AG04449 (cell line): Measurements from ENCODE around the gene GATA5.

Experiments used
- CTCF ChIA-PET: fragments of 350-600 bp; formaldehyde crosslinking; extraction: SDS; loops from one replicate; lab custom pipeline; 2021; ENCODE audit warnings: antibody characterized with exemption; lab: Yijun Ruan, JAX
- POLR2A ChIA-PET: fragments of 400-600, 350-600 bp; formaldehyde crosslinking; extraction: SDS; loops from one replicate; lab custom pipeline; 2020; ENCODE audit warnings: antibody characterized with exemption, inconsistent platforms; lab: Yijun Ruan, JAX
- DNase-seq: peaks from one replicate; pipeline ENCODE4 v3.0.0-alpha.2; 2010; ENCODE audit warnings: low read depth, low spot score
- H3K4me3 ChIP-seq: 2 replicates; pipeline ENCODE4 v1.5.1; 2011; ENCODE audit warnings: low read depth, mild to moderate bottlenecking, control low read depth, low read length
- CTCF ChIP-seq: IDR thresholded peaks from one replicate; pipeline ENCODE4 v1.5.1; 2011; ENCODE audit warnings: mild to moderate bottlenecking, moderate library complexity, low read length, control low read depth, inconsistent platforms; ENCODE audit not compliant: insufficient read depth; ENCODE audit errors: missing control alignments

GATA5 gene

GRCh38 chr20:62484478-62484877 lies 8.7 kb upstream of the GATA5 start:
- POLR2A ChIA-PET: no interaction called here
- H3K4me3 ChIP-seq: no peak overlapping the region
- CTCF ChIA-PET: interaction anchor here (1.7 kb wide), 1 partner anchor 15 kb away, joined by 7 read pairs; no protein-coding TSS in a partner anchor
- DNase-seq: no peak
- TF ChIP-seq CTCF: no peak

- TF ChIP-seq CTCF: no peak
- ChIA-PET POLR2A (no interaction called here), CTCF (interaction anchor here (1.7 to 3.2 kb wide), 2 partner anchors 16 kb away, joined by 7 to 16 read pairs; no protein-coding TSS in a partner anchor)
- no peak overlapping the region for H3K4me3 ChIP-seq
- DNase-seq: no peak
Observed at GRCh38 chr20:62483613-62484458, 8.0 kb upstream of the GATA5 start.

- TF ChIP-seq CTCF: no peak
- no peak overlapping the region for H3K4me3 ChIP-seq
- ChIA-PET CTCF (interaction anchor here (3.2 kb wide), 1 partner anchor 17 kb away, joined by 16 read pairs; no protein-coding TSS in a partner anchor), POLR2A (no interaction called here)
- no peak for DNase-seq
Observed at GRCh38 chr20:62482974-62483373, 7.2 kb upstream of the GATA5 start.

GRCh38 chr20:62482146-62482809 lies 6.5 kb upstream of the GATA5 start:
- no peak overlapping the region for H3K4me3 ChIP-seq
- TF ChIP-seq CTCF: no peak
- DNase-seq: no peak
- CTCF ChIA-PET: interaction anchor here (3.2 kb wide), 1 partner anchor 17 kb away, joined by 16 read pairs; no protein-coding TSS in a partner anchor
- POLR2A ChIA-PET: no interaction called here

- no peak overlapping the region for H3K4me3 ChIP-seq
- no peak for DNase-seq
- ChIA-PET CTCF (interaction anchor here (1.1 to 3.2 kb wide), 2 partner anchors 12 to 18 kb away, joined by 4 to 16 read pairs; no protein-coding TSS in a partner anchor), POLR2A (no interaction called here)
- TF ChIP-seq CTCF: no peak
Observed at GRCh38 chr20:62481425-62482145, 5.8 kb upstream of the GATA5 start.

- H3K4me3 ChIP-seq: no peak overlapping the region
- CTCF ChIA-PET: interaction anchor here (3.2 kb wide), 1 partner anchor 19 kb away, joined by 16 read pairs; no protein-coding TSS in a partner anchor
- POLR2A ChIA-PET: no interaction called here
- no peak for TF ChIP-seq CTCF
- DNase-seq: no peak
Observed at GRCh38 chr20:62480318-62480717, 4.5 kb upstream of the GATA5 start.
